Stromal cell of bone marrow (primary cell): ENCODE results near the gene NDUFB7.

Experiments
- DNase-seq: peaks from one replicate; pipeline ENCODE4 v3.0.0-alpha.2; 2012; ENCODE audit warnings: low read depth

NDUFB7 gene

DNA sequence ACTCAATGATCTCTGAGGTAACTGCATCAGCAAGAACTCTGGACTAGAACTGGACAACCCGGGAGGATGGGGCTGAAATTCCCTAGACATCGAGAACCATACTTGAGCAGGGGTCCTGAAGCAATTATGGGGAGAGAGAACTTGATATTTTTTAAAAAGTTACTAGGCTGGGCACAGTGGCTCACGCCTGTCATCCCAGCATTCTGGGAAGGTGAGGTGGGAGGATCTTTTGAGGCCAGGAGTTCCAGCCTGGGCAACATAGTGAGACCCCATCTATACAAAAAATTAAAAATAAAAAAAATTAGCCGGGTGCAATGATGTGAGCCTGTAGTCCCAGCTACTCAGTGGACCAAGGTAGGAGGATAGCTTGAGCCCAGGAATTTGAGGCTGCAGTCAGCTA, 51.3 kb downstream of the NDUFB7 start:
- no peak for DNase-seq

DNA sequence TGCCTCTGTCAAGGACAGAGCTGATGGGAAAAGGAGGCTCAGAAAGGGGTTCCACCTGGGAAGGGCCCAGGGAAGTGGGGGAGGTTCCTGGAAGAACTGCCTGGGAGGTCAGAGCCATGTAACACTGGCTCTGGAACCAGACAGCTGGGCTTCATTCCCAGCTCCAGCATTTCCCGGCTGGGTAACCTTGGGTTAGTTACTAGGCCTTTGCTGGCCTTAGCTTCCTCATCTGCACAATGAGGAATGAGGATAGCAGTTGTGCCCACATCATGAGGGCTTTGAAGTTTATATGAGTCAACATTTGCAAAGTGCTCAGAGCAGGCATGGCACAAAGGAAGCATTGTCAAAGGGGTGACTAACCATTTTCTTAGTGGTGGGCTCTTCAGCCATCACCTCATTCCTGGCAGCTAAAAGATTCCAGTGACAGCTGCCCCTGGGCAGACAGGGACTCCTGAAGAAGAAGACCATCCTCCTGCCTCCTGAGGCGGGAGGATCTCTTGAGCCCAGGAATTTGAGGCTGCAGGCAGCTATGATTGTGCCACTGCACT, 51.9 kb downstream of the NDUFB7 start:
- DNase-seq, result peak; percentile 60

DNA sequence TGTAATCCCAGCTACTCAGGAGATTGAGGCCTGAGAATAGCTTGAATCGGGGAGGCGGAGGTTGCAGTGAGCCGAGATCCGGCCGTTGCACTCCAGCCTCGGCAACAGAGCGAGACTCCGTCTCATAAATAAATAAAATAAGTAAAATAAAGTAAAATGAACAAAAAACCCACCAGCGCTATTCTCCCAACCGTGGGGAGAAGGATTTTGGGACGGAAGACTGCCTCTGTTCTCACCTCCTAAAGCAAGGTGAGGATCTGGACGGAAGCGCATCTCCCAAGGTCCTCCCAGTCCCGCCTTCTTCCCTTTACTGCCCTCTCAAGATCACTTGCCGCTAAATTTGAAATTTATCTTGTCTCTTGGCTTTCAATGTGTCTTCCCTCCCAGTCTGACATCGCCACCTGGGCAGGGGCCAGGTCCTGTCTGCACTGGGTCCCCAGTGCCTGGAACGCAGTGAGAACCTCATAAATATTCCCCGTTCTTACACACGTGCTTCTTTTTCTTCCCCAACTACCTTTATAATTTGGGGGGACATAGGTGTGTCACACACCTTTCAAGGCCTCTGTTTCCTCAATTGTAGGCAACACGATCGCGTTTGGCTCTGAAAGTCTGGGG, 52.5 kb downstream of the NDUFB7 start:
- DNase-seq, result no peak

DNA sequence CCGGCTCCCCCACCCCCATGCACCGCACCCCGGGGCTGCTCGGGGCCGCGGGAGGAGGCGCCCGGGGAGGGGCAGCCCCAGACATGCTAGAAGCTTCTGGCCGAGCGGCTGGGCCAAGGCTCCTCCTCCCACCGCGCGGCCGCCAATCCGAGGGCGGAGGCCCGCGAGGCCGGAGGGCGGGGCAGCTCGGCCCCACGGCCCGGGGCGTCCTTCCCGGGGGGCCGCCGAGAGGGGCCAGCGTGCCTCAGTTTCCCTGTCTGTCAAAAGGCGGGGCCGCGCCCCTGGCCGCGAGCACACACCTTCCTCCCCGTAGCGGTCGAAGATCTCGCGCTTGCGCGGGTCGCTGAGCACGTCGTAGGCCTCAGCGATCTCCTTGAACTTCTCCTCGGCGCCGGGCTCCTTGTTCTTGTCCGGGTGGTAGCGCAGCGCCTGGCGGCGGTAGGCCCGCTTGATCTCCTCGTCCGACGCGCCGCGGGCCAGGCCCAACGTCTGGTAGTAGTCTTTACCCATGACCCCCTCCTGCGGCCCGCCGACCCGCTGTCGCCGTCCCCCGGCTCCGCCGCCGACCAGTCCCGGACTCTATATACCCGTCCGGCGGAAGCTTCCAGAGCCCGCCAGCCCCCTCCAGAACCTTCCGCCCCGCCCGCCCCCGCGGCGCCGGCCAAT, 53.9 kb downstream of the NDUFB7 start, which contains the start of gene DNAJB1:
TSS of gene DNAJB1 (minus strand) at position 558 of the 666 bp plus-strand sequence. CDS start at position 510, 48 bp downstream.
- DNase-seq, result peak; percentile 66

DNA sequence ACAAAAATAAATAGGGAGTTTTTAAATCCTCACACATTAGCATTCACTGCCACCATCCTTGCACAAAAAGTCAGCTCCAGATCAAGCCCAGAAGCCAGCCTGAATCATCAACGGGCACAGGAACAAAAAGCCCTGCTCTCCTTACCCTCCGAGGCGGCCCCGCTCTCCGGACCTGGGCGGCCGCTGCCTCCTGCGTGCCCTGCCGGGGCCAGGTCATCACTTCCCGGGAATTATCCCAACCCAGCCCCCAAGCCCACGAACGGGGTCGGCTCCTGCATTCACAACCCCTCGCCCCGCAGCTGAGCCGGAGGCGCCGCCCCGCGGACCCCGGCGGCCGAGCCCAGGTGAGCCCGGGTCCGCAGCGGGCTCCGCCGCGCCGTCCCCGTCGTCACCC, 54.4 kb downstream of the NDUFB7 start:
- DNase-seq, result no peak

DNA sequence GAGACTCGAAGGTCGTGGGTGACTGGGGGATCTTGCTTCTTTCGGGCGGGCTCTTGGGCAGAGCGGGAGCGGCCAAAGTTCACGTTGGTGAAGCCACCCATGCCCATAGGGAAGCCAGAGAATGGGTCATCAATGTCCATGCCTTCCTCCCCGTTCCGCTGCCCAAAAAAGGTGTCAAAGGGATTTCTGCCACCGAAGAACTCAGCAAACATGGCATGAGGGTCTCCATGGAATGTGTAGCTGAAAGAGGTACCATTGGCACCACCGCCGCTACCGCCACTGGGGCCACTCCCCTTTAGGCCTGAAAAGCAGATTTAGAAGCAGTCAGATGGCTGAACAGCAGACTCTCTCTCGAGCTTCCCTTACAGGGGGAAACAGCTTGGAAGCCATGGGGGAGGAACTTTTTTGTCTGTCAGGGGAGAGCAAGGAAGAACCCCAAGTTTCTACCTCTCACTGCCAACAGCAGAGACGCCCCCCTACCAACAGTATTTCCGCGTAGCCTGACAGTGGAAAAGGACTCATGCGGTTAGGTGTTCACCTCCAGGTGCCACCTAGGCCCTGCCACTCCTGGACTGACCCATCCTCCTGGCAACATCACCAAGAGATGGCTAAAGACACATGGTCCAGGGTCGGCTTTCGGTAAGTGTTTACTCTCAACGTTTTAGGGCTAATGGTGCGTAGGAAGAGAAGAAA, 55.0 kb downstream of the NDUFB7 start:
- DNase-seq, result no peak
